GM12864 (cell line): ENCODE results near the gene DNAH7.

ENCODE experiments used
- DNase-seq: peaks from one replicate; pipeline ENCODE4 v3.0.0-alpha.2; 2011; ENCODE audit warnings: low read depth
- H3K4me3 ChIP-seq: 2 replicates; pipeline ENCODE4 v1.5.1; 2011; ENCODE audit warnings: mild to moderate bottlenecking, low read depth, low read length, control low read depth
- TF ChIP-seq, protein P1 (sequence below): IDR thresholded peaks from 2 replicates; pipeline ENCODE4 v1.5.1; 2011; ENCODE audit warnings: low read depth, mild to moderate bottlenecking, moderate library complexity, low read length, control low read depth, inconsistent platforms; ENCODE audit errors: missing control alignments

Gene DNAH7

GRCh38 chr2:195912079-195912478 is 156.6 kb downstream of the DNAH7 start:
- TF ChIP-seq, protein P1, sequence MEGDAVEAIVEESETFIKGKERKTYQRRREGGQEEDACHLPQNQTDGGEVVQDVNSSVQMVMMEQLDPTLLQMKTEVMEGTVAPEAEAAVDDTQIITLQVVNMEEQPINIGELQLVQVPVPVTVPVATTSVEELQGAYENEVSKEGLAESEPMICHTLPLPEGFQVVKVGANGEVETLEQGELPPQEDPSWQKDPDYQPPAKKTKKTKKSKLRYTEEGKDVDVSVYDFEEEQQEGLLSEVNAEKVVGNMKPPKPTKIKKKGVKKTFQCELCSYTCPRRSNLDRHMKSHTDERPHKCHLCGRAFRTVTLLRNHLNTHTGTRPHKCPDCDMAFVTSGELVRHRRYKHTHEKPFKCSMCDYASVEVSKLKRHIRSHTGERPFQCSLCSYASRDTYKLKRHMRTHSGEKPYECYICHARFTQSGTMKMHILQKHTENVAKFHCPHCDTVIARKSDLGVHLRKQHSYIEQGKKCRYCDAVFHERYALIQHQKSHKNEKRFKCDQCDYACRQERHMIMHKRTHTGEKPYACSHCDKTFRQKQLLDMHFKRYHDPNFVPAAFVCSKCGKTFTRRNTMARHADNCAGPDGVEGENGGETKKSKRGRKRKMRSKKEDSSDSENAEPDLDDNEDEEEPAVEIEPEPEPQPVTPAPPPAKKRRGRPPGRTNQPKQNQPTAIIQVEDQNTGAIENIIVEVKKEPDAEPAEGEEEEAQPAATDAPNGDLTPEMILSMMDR, result no peak
- no peak overlapping the region for H3K4me3 ChIP-seq
- no peak for DNase-seq

GRCh38 chr2:195910570-195910969 is 158.1 kb downstream of the DNAH7 start:
- DNase-seq, result no peak
- TF ChIP-seq, protein P1, result no peak
- H3K4me3 ChIP-seq, result no peak overlapping the region

GRCh38 chr2:195909926-195910325 is 158.7 kb downstream of the DNAH7 start:
- no peak for DNase-seq
- no peak overlapping the region for H3K4me3 ChIP-seq
- TF ChIP-seq, protein P1, result no peak

DNA sequence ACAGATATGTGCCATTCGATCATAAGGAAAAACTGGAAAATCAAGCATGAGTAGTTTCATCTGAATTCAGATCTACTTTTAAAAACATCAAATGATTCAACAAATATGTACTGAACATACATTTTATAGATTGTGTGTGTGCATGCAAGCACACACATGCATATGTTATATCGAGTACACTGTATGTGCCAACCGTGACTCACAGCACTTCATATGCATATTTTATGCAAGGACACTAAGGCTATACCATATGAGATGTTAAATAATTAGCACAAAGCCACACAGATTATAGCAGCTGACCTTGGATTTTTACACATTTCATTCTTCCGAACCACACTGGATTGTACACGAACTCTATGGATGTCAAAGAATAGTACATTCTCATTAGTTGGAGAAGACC is 161.2 kb downstream of the DNAH7 start:
- TF ChIP-seq, protein P1, result no peak
- DNase-seq, result no peak
- no peak overlapping the region for H3K4me3 ChIP-seq

GRCh38 chr2:195903956-195904355 is 164.7 kb downstream of the DNAH7 start:
- TF ChIP-seq, protein P1, result no peak

DNA sequence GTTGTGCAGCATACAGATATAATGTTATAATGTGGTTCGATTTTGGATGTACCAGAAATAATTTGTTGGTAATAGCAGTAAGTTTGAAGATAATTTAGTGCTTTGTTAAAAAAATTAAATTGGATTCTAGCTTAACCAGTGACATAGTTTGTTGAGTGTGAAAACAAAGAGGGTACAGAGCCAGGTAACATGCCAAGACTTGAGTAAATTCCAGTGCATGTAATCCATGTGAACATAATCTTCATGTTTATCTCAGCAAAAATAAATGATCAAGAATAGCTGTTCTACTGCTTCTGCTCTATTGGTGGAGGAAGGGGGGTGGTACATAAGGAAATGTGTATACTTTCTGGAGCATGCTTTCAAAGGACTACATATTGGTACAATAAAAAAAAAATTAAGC is 165.8 kb downstream of the DNAH7 start:
- H3K4me3 ChIP-seq, result no peak overlapping the region
- TF ChIP-seq, protein P1, result no peak
- DNase-seq, result no peak

More at GRCh38 chr2:195903956-195904355, 164.7 kb downstream of the DNAH7 start:
- no peak for DNase-seq
- H3K4me3 ChIP-seq, result no peak overlapping the region

DNA sequence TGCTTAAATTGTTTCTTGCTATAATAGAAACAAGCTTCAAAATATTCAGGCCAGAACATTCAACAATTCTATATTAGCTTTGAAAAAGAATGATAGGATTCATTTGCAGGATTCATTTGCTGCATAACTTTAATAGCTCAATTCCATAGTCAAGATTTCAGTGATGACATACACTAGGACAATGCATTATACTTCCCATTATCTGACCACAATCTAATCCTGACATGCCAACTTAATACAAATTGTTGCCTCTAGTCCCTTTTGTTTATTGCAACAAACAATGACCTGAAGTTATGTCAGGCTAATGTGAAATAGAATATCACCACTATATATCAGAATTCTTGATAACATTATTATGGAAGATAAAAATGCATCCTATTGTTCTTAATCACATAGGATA is 169.4 kb downstream of the DNAH7 start:
- no peak for DNase-seq
- H3K4me3 ChIP-seq, result no peak overlapping the region

More for the DNA sequence above, 169.4 kb downstream of the DNAH7 start:
- TF ChIP-seq, protein P1, result no peak
